Measurements from ENCODE around the gene CCDC141.

DNA sequence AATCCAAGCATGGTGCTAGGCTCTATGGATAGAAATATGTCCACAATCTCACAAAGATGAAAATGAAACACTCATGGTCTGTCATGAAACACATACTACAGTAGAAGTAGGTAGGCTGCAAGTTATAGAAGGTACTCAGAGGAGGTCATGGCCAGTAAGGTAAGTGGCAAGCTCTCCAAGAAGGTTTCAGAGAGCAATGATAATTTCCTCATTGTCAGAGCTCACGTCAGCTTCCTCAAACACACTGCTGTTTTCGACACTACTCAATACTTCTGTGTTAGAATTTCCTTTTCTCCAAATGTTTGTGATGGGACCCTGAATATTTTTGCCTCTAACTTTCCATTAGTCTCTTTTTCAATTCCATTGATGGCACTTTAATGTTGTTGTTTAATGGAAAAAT lies 25.5 kb downstream of the CCDC141 start:
- TF ChIP-seq, protein P1, sequence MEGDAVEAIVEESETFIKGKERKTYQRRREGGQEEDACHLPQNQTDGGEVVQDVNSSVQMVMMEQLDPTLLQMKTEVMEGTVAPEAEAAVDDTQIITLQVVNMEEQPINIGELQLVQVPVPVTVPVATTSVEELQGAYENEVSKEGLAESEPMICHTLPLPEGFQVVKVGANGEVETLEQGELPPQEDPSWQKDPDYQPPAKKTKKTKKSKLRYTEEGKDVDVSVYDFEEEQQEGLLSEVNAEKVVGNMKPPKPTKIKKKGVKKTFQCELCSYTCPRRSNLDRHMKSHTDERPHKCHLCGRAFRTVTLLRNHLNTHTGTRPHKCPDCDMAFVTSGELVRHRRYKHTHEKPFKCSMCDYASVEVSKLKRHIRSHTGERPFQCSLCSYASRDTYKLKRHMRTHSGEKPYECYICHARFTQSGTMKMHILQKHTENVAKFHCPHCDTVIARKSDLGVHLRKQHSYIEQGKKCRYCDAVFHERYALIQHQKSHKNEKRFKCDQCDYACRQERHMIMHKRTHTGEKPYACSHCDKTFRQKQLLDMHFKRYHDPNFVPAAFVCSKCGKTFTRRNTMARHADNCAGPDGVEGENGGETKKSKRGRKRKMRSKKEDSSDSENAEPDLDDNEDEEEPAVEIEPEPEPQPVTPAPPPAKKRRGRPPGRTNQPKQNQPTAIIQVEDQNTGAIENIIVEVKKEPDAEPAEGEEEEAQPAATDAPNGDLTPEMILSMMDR (IDR thresholded peaks at IDR 0.05), result no peak
- TF ChIP-seq POLR2A (IDR thresholded peaks at IDR 0.05), result no peak
